ENCODE results near the gene RHOD. TPM values are rescaled to one million over a fixed set of nuclear protein-coding genes. Genes with fewer than 3 reads are reported as not detected.

Gene RHOD
- total RNA-seq, 2 donors from 2014 or later, result 12.5 to 18.0 TPM

- intact Hi-C loops (cut with DNase I), result no loop called here
- DNase-seq (ENCODE audit: low spot score), result no peak
Observed at GRCh38 chr11:67054836-67055523, 1.7 kb upstream of the RHOD start.

GRCh38 chr11:67055812-67056211, 835 bp upstream of the RHOD start:
- no peak for DNase-seq (ENCODE audit: low spot score)
- intact Hi-C loops (cut with DNase I), result no loop called here

GRCh38 chr11:67057205-67057672, 592 bp downstream of the RHOD start:
- intact Hi-C loops (cut with DNase I), result no loop called here
- DNase-seq (ENCODE audit: low spot score), result no peak

GRCh38 chr11:67058506-67058905, 1.9 kb downstream of the RHOD start:
- no peak for DNase-seq (ENCODE audit: low spot score)
- intact Hi-C loops (cut with DNase I), result no loop called here

- DNase-seq (ENCODE audit: low spot score), result no peak
- intact Hi-C loops (cut with DNase I), result no loop called here
Observed at GRCh38 chr11:67059671-67060070, 3.0 kb downstream of the RHOD start.

GRCh38 chr11:67060111-67060522, 3.5 kb downstream of the RHOD start:
- DNase-seq (ENCODE audit: low spot score), result no peak
- intact Hi-C loops (cut with DNase I), result no loop called here

GRCh38 chr11:67062526-67063373, 6.1 kb downstream of the RHOD start:
- DNase-seq (ENCODE audit: low spot score), result no peak
- intact Hi-C loops (cut with DNase I), result no loop called here

- intact Hi-C loops (cut with DNase I), result no loop called here
- DNase-seq (ENCODE audit: low spot score), result no peak
Observed at GRCh38 chr11:67066333-67066709, 9.7 kb downstream of the RHOD start.

GRCh38 chr11:67071420-67072284, 15.0 kb downstream of the RHOD start:
- peak; percentile 93 for DNase-seq (ENCODE audit: low spot score)
- intact Hi-C loops (cut with DNase I), result no loop called here

- DNase-seq (ENCODE audit: low spot score), result no peak
- intact Hi-C loops (cut with DNase I), result no loop called here
Observed at GRCh38 chr11:67072295-67072694, 15.6 kb downstream of the RHOD start.

GRCh38 chr11:67073908-67074307, 17.3 kb downstream of the RHOD start:
- intact Hi-C loops (cut with DNase I), result no loop called here
- no peak for DNase-seq (ENCODE audit: low spot score)

- intact Hi-C loops (cut with DNase I), result no loop called here
- DNase-seq (ENCODE audit: low spot score), result no peak
Observed at GRCh38 chr11:67076202-67076601, 19.6 kb downstream of the RHOD start.

GRCh38 chr11:67079065-67079705, 22.5 kb downstream of the RHOD start:
- intact Hi-C loops (cut with DNase I), result no loop called here
- no peak for DNase-seq (ENCODE audit: low spot score)

GRCh38 chr11:67082071-67082791, 25.6 kb downstream of the RHOD start:
- DNase-seq (ENCODE audit: low spot score), result no peak
- intact Hi-C loops (cut with DNase I), result loop anchor here in 1 of 2 donors (5.0 kb wide), 2 partner anchors 235 to 1380 kb away; partner anchors contain the start of gene PPP6R3

- intact Hi-C loops (cut with DNase I), result loop anchor here in 1 of 2 donors (5.0 kb wide), 2 partner anchors 233 to 1378 kb away; partner anchors contain the start of gene PPP6R3
- DNase-seq (ENCODE audit: low spot score), result no peak
Observed at GRCh38 chr11:67083786-67084366, 27.2 kb downstream of the RHOD start.

GRCh38 chr11:67085617-67086016, 29.0 kb downstream of the RHOD start:
- DNase-seq (ENCODE audit: low spot score), result no peak
- intact Hi-C loops (cut with DNase I), result no loop called here

GRCh38 chr11:67090717-67091116, 34.1 kb downstream of the RHOD start:
- no peak for DNase-seq (ENCODE audit: low spot score)
- intact Hi-C loops (cut with DNase I), result no loop called here

GRCh38 chr11:67095214-67095507, 38.5 kb downstream of the RHOD start:
- intact Hi-C loops (cut with DNase I), result no loop called here
- DNase-seq (ENCODE audit: low spot score), result no peak
